ENCODE results near the gene FBXL19. TPM values are rescaled to one million over a fixed set of nuclear protein-coding genes. Genes with fewer than 3 reads are reported as not detected.

FBXL19 gene
- total and polyA plus RNA-seq, 2 donors (not counting 1 experiment from before 2014, with no cell fraction given): 9.0 to 25.0 TPM

DNA sequence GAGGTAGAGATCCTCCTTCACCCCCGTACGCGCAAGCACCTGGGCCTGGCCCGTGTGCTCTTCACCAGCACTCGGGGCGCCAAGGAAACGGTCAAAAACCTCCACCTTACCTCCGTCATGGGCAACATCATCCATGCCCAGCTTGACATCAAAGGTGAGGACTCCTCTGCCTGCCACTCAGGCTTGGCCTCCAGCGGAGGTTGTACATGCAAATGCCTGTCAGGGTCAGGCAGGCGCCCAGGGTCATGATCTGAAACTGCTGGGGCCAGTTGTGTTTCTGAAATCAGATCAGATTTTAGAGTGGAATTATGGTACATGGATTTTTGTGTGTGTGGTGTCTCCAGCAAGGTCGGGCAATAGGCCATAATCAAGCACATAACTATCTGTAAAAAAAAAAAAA, 38.0 kb downstream of the FBXL19 start:
- no peak overlapping the region for H3K4me3 Mint-ChIP-seq
- peaks cover 29% of the 10 kb centered on the region for H3K4me1 Mint-ChIP-seq
- H3K9me3 ChIP-seq (ENCODE audit: control extremely low read depth in 1 of 3, control insufficient read depth in 2 of 3, insufficient read depth in 1 of 3, low read length in 2 of 3): no peaks in the 10 kb centered on the region
- H3K9ac ChIP-seq (ENCODE audit: low read length): no peak overlapping the region
- POLR2A ChIA-PET: interaction anchor here (0.7 kb wide), 1 partner anchor 495 kb away, joined by 5 read pairs; no protein-coding TSS in a partner anchor
- no peak overlapping the region for H3K4me2 ChIP-seq (replicated peaks; ENCODE audit: low read depth, low read length, poor library complexity, severe bottlenecking)
- H3K27ac ChIP-seq (ENCODE audit: low read length in 2 of 2): no peak overlapping the region
- peaks cover 15 to 18% of the 10 kb centered on the region in 2 donors for H3K4me1 ChIP-seq (ENCODE audit: control insufficient read depth in 2 of 2, insufficient read depth in 2 of 2, low read length in 2 of 2)
- H3K27ac Mint-ChIP-seq: no peak overlapping the region
- ATAC-seq (ENCODE audit: low read depth) (no peak), DNase-seq (no peak)
- H3K4me3 ChIP-seq (ENCODE audit: control extremely low read depth in 1 of 5, extremely low read depth in 1 of 5, insufficient read depth in 1 of 5, low read depth in 2 of 5, low read length in 4 of 5): no peak overlapping the region
- intact Hi-C loops (cut with micrococcal nuclease): no loop called here
- H3K36me3 ChIP-seq (replicated peaks in 1 of 2; ENCODE audit: control extremely low read depth in 1 of 2, control insufficient read depth in 1 of 2, extremely low read depth in 1 of 2, insufficient read depth in 2 of 2, low read length in 1 of 2): peaks cover 9 to 65% of the 10 kb centered on the region in 2 experiments
- H4K20me1 ChIP-seq (ENCODE audit: control insufficient read depth, insufficient read depth, low read length, poor library complexity, severe bottlenecking): peaks cover 28% of the 10 kb centered on the region
- WGBS (ENCODE audit: insufficient coverage): 95% methylated on average over 6 of the region's 11 CpGs
- no peaks in the 10 kb centered on the region for H3K27me3 ChIP-seq (replicated peaks in 1 of 4; ENCODE audit: control extremely low read depth in 1 of 4, control insufficient read depth in 3 of 4, insufficient read depth in 4 of 4, low read length in 3 of 4)
- TF ChIP-seq, protein P1, sequence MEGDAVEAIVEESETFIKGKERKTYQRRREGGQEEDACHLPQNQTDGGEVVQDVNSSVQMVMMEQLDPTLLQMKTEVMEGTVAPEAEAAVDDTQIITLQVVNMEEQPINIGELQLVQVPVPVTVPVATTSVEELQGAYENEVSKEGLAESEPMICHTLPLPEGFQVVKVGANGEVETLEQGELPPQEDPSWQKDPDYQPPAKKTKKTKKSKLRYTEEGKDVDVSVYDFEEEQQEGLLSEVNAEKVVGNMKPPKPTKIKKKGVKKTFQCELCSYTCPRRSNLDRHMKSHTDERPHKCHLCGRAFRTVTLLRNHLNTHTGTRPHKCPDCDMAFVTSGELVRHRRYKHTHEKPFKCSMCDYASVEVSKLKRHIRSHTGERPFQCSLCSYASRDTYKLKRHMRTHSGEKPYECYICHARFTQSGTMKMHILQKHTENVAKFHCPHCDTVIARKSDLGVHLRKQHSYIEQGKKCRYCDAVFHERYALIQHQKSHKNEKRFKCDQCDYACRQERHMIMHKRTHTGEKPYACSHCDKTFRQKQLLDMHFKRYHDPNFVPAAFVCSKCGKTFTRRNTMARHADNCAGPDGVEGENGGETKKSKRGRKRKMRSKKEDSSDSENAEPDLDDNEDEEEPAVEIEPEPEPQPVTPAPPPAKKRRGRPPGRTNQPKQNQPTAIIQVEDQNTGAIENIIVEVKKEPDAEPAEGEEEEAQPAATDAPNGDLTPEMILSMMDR (IDR thresholded peaks at IDR 0.05): no peak
- no peak for TF ChIP-seq EZH2 (IDR thresholded peaks at IDR 0.05; ENCODE audit: borderline replicate concordance, insufficient read depth, low read depth, low read length, poor library complexity, severe bottlenecking)
- no peaks in the 10 kb centered on the region for H3K9me3 Mint-ChIP-seq (ENCODE audit: insufficient read depth)
- peaks cover 57% of the 10 kb centered on the region for H3K79me2 ChIP-seq (ENCODE audit: control insufficient read depth, insufficient read depth, low read length)
- H3K27me3 Mint-ChIP-seq: no peaks in the 10 kb centered on the region
- CTCF ChIA-PET: interaction anchor here (2.4 kb wide), 1 partner anchor 24 kb away, joined by 7 read pairs; the partner anchor contains the start of gene HSD3B7
- H2AFZ ChIP-seq (ENCODE audit: insufficient read depth, low read depth, low read length, poor library complexity, severe bottlenecking): no peak overlapping the region

DNA sequence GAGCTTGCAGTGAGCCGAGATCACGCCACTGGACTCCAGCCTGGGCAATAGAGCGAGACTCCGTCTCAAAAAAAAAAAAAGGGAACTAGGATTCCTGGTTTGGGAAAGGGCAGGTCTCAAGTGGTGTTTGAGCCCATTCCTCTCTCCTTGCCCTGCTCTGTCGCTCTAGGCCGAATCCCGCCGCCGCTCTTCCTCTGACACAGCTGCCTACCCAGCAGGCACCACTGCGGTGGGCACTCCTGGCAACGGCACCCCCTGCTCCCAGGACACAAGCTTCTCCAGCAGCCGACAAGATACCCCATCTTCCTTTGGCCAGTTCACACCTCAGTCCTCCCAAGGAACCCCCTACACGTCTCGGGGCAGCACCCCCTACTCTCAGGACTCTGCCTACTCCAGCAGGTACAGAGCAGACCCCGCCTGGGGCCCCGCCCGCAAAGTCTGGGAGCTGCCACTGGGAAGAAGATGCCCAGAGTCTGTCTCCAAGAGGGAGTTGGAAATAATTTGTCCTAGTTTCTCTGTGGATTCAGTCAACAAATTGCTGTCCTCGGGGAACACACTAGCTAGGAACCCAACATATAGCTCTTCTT, 40.6 kb downstream of the FBXL19 start:
- H3K27me3 Mint-ChIP-seq: no peaks in the 10 kb centered on the region
- DNase-seq (no peak), ATAC-seq (ENCODE audit: low read depth) (no peak)
- Histone ChIP-seq H3K9me3 (ENCODE audit: control extremely low read depth in 1 of 3, control insufficient read depth in 2 of 3, insufficient read depth in 1 of 3, low read length in 2 of 3) (no peaks in the 10 kb centered on the region), H3K4me1 (ENCODE audit: control insufficient read depth in 2 of 2, insufficient read depth in 2 of 2, low read length in 2 of 2) (peaks cover 3 to 4% of the 10 kb centered on the region in 2 donors), H3K4me2 (replicated peaks; ENCODE audit: low read depth, low read length, poor library complexity, severe bottlenecking) (no peak overlapping the region), H4K20me1 (ENCODE audit: control insufficient read depth, insufficient read depth, low read length, poor library complexity, severe bottlenecking) (peaks cover 21% of the 10 kb centered on the region), H2AFZ (ENCODE audit: insufficient read depth, low read depth, low read length, poor library complexity, severe bottlenecking) (no peak overlapping the region), H3K27ac (ENCODE audit: low read length in 2 of 2) (no peak overlapping the region), H3K27me3 (replicated peaks in 1 of 4; ENCODE audit: control extremely low read depth in 1 of 4, control insufficient read depth in 3 of 4, insufficient read depth in 4 of 4, low read length in 3 of 4) (no peaks in the 10 kb centered on the region), H3K4me3 (ENCODE audit: control extremely low read depth in 1 of 5, extremely low read depth in 1 of 5, insufficient read depth in 1 of 5, low read depth in 2 of 5, low read length in 4 of 5) (no peak overlapping the region), H3K36me3 (replicated peaks in 1 of 2; ENCODE audit: control extremely low read depth in 1 of 2, control insufficient read depth in 1 of 2, extremely low read depth in 1 of 2, insufficient read depth in 2 of 2, low read length in 1 of 2) (peaks cover 12 to 78% of the 10 kb centered on the region in 2 experiments), H3K79me2 (ENCODE audit: control insufficient read depth, insufficient read depth, low read length) (peaks cover 52% of the 10 kb centered on the region), H3K9ac (ENCODE audit: low read length) (no peak overlapping the region)
- peaks cover 16% of the 10 kb centered on the region for H3K4me1 Mint-ChIP-seq
- intact Hi-C loops (cut with micrococcal nuclease): no loop called here
- POLR2A ChIA-PET: interaction anchor here (1.1 kb wide), 1 partner anchor 14 kb away, joined by 4 read pairs; no protein-coding TSS in a partner anchor
- no peak overlapping the region for H3K27ac Mint-ChIP-seq
- no peaks in the 10 kb centered on the region for H3K9me3 Mint-ChIP-seq (ENCODE audit: insufficient read depth)
- CTCF ChIA-PET: no interaction called here
- TF ChIP-seq, protein P1 (IDR thresholded peaks at IDR 0.05): no peak
- TF ChIP-seq EZH2 (IDR thresholded peaks at IDR 0.05; ENCODE audit: borderline replicate concordance, insufficient read depth, low read depth, low read length, poor library complexity, severe bottlenecking): no peak
- H3K4me3 Mint-ChIP-seq: no peak overlapping the region
- WGBS (ENCODE audit: insufficient coverage): 99% methylated on average over 10 of the region's 18 CpGs

All from B cell (primary cell).